Fibroblast of pulmonary artery (primary cell): ENCODE measurements around the gene CCT5.
A peak's percentile ranks its signal among the peaks of the same experiment; 100 is the strongest.

Experiments used
- DNase-seq: peaks from one replicate; pipeline ENCODE4 v3.0.0-alpha.2; 2010; ENCODE audit warnings: low read depth
- H3K4me3 ChIP-seq: replicated peaks from 2 replicates; pipeline ENCODE4 v1.5.1; 2011; ENCODE audit warnings: low read depth, mild to moderate bottlenecking, control low read depth, low read length, moderate library complexity
- TF ChIP-seq, protein P1 (sequence below): IDR thresholded peaks from 2 replicates; pipeline ENCODE4 v1.5.1; 2011; ENCODE audit warnings: mild to moderate bottlenecking, control low read depth, low read length, inconsistent platforms; ENCODE audit errors: missing control alignments

CCT5 gene

DNA sequence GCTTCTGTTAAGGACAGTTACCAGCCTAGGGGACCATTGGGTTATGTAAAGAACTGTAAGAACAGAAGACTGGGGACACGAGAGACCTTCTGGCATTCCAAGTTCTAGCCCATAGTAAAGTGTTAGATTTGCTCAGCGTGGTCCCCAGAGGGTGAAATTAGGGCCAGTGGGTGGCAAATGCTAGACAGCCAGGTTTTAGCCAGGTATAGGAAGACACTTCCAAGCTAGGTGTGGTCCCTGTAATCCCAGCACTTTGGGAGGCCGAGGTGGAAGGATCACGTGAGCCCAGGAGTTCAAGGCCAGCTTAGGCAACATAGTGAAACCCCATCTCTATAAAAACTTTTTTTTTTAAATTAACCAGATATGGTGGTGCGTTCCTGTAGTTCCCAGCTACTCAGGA, 34.7 kb upstream of the CCT5 start:
- no peak for DNase-seq
- TF ChIP-seq, protein P1, sequence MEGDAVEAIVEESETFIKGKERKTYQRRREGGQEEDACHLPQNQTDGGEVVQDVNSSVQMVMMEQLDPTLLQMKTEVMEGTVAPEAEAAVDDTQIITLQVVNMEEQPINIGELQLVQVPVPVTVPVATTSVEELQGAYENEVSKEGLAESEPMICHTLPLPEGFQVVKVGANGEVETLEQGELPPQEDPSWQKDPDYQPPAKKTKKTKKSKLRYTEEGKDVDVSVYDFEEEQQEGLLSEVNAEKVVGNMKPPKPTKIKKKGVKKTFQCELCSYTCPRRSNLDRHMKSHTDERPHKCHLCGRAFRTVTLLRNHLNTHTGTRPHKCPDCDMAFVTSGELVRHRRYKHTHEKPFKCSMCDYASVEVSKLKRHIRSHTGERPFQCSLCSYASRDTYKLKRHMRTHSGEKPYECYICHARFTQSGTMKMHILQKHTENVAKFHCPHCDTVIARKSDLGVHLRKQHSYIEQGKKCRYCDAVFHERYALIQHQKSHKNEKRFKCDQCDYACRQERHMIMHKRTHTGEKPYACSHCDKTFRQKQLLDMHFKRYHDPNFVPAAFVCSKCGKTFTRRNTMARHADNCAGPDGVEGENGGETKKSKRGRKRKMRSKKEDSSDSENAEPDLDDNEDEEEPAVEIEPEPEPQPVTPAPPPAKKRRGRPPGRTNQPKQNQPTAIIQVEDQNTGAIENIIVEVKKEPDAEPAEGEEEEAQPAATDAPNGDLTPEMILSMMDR, result no peak
- no peak overlapping the region for H3K4me3 ChIP-seq

DNA sequence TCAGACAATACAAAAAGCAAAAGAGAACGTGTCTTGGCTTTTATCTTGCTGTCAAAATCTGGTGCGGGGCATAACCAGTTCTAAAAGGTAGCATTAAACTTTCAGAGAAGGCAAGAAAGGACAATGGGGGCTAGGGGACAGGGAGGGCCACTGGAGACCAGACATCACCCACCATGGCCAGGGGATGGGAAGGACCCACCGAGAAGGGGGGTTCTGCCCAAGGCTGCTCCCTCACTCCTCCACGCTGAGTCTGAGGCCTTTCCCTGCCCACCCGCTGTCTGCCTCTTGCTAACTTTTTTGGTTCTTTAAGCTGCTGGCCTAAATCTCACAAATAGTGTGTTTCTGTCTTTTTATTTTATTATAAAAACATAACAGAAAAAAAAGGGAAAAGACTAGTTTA, 34.0 kb upstream of the CCT5 start:
- TF ChIP-seq, protein P1, result no peak
- H3K4me3 ChIP-seq, result no peak overlapping the region
- no peak for DNase-seq

DNA sequence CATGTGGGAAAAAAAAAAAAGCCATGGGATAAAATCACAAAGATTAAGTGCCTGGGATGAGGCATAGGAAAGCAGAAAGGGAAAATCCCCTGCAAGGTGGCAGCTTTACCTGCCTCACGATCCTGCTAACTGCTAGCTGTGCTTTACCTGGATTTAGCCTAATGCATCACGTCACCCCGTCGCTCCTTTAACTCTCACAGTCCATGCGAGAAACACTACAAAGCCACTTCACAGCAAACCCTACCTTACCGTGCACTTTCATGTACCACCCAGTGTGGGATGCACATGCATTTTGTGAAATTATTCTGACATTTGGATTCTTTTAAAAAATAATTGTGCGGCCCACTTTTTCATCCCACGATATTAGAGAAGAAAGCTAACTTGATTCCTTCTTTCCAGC, 31.4 kb upstream of the CCT5 start:
- DNase-seq, result no peak
- TF ChIP-seq, protein P1, result no peak
- H3K4me3 ChIP-seq, result no peak overlapping the region

DNA sequence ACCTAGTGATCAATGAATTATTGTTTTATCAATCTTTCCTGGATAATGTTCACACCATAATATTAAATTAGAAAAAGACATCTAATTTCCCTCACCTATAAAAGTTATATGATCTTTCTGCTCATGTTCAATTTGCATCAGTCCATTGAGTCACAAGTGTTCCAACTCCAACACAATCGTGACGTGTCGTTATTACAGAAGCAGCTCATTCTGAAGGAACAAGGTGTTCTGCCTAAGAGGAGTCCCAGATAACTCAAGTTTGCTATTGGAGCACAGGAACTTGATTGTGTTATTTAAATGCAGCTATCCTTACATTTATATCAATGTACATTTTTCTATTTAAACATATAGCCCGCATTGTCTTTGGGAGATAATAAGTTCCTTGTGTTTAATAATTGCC, 31.0 kb upstream of the CCT5 start:
- TF ChIP-seq, protein P1, result no peak
- DNase-seq, result no peak
- H3K4me3 ChIP-seq, result no peak overlapping the region

DNA sequence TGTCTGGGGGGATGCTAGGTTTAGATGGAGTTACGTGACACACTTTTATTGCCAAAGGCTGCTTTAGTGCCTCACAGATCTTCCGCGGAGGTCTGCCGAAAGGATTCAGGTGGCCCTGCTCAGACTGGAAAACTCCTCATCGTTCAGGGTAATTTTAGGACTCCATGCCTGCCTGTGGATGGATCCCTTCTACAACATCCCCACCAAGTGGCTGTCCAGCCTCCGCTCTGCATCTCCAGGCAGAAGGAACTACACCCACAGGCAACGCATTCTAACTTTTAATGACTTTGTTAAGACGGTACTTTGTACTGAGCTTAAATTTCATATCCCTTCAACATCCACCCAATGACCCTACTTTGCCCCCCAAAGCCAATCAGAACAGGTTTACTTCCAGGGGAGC, 29.8 kb upstream of the CCT5 start:
- no peak for DNase-seq
- TF ChIP-seq, protein P1, result no peak
- no peak overlapping the region for H3K4me3 ChIP-seq

DNA sequence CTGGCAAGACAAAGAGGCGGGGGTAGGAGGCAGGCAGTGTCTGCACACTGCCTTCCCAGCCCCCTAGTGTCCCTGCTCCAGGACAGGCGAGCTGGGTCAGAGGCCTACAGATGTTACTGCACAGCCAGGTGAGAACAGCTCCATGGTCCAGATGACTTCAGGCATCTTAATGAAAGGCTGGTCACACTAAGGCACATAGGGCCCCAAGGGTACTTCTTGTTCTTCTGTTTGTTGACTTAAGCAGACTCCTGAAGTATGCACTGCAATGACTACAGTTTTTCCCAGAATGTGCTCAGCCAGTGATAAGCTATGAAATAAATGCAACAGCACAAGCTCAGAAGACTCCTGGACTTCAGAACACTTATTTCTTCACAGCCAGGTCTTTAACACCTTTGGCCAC, 27.8 kb upstream of the CCT5 start:
- TF ChIP-seq, protein P1, result no peak
- DNase-seq, result peak; percentile 6
- no peak overlapping the region for H3K4me3 ChIP-seq

DNA sequence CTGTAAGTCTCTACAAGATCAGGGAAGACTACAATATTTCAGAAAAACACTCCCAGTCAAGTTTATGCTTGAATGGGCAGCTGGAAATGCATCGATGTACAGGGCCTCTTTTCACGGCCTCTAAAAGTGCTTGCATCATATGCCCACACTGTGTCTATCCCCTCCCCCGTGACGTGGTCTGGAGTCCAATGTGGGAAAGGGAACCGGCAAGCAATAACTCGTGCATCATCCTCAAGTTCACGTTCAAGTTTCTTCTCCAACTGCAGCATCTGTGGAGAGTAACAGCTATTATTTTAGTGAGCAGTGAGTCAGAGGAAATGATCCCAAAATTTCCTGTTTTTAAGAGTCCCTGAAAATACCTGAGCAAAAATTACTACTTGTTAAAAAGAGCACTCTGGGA, 22.7 kb upstream of the CCT5 start:
- H3K4me3 ChIP-seq, result no peak overlapping the region
- DNase-seq, result peak; percentile 20
- TF ChIP-seq, protein P1, result no peak
